Measurements from ENCODE around the gene NDUFA11.

NDUFA11 gene

DNA sequence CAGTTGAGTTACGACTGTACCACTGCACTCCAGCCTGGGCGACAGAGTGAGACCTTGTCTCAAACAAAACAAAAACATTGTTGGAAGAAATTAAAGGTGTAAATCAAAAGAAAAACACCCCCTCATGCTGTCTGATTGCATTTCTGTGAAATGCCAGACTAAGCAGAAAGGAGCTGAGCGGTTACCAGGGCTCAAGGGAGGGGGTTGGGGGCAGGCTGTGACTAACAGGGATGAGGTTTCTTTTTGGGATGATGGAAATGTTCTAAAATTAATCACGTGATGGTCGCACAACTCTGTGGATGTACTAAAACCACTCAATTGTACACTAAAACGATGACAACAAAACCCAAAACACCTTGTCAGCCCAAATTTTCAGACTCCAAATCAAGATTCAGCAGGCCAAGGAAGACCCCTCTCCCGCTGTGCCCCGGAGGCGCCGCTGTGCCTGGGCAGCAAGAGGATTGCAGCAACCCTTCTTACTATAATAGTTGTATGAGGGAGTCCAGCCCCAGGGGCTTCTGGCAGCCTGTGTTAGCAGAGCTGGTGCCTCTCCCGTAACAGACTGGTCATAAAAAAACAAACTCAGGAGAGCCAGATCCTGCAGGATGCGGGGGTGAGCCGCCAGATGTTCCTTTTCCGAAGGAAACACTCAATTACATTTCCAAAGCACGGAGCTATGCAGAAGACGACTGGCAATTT, 31.3 kb upstream of the NDUFA11 start:
- Histone ChIP-seq H3K79me2 (ENCODE audit: control insufficient read depth, low read length) (peaks cover 23% of the 10 kb centered on the region), H3F3A (ENCODE audit: control insufficient read depth, insufficient read depth) (no peaks in the 10 kb centered on the region), H3K36me3 (ENCODE audit: control insufficient read depth, low read length) (peaks cover 60% of the 10 kb centered on the region), H4K20me1 (ENCODE audit: control insufficient read depth, insufficient read depth, low read depth, low read length) (peaks cover under 1% of the 10 kb centered on the region; the same call in 1 of the 2 replicates), H3K9me2 (replicated peaks; ENCODE audit: control insufficient read depth, low read length) (no peaks in the 10 kb centered on the region), H3K4me1 (ENCODE audit: control insufficient read depth, low read length) (no peaks in the 10 kb centered on the region), H3K9me3 (ENCODE audit: control insufficient read depth, insufficient read depth, low read length) (no peaks in the 10 kb centered on the region), H3K4me3 (ENCODE audit: low read length) (no peak overlapping the region), H3K27ac (ENCODE audit: low read depth, low read length) (no peak overlapping the region), H3K27me3 (ENCODE audit: control insufficient read depth, low read length) (no peaks in the 10 kb centered on the region), H3K4me2 (ENCODE audit: low read length) (no peak overlapping the region)
- TF ChIP-seq, protein P1, sequence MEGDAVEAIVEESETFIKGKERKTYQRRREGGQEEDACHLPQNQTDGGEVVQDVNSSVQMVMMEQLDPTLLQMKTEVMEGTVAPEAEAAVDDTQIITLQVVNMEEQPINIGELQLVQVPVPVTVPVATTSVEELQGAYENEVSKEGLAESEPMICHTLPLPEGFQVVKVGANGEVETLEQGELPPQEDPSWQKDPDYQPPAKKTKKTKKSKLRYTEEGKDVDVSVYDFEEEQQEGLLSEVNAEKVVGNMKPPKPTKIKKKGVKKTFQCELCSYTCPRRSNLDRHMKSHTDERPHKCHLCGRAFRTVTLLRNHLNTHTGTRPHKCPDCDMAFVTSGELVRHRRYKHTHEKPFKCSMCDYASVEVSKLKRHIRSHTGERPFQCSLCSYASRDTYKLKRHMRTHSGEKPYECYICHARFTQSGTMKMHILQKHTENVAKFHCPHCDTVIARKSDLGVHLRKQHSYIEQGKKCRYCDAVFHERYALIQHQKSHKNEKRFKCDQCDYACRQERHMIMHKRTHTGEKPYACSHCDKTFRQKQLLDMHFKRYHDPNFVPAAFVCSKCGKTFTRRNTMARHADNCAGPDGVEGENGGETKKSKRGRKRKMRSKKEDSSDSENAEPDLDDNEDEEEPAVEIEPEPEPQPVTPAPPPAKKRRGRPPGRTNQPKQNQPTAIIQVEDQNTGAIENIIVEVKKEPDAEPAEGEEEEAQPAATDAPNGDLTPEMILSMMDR (IDR thresholded peaks at IDR 0.05; ENCODE audit: low read depth, low read length, poor library complexity, severe bottlenecking): no peak
- no peak for TF ChIP-seq EZH2phosphoT487 (IDR thresholded peaks at IDR 0.05; ENCODE audit: borderline replicate concordance, low read length)

- no peaks in the 10 kb centered on the region for H4K20me1 ChIP-seq (ENCODE audit: control insufficient read depth, insufficient read depth, low read depth, low read length)
These were observed 30.4 kb upstream of the NDUFA11 start for GRCh38 chr19:5934069-5934401.

GRCh38 chr19:5933391-5934068, 29.9 kb upstream of the NDUFA11 start:
- H3K4me1 ChIP-seq (ENCODE audit: control insufficient read depth, low read length): no peaks in the 10 kb centered on the region
- peaks cover 71% of the 10 kb centered on the region for H3K36me3 ChIP-seq (ENCODE audit: control insufficient read depth, low read length)
- no peaks in the 10 kb centered on the region for H4K20me1 ChIP-seq (ENCODE audit: control insufficient read depth, insufficient read depth, low read depth, low read length)
- H3F3A ChIP-seq (ENCODE audit: control insufficient read depth, insufficient read depth): no peaks in the 10 kb centered on the region
- no peaks in the 10 kb centered on the region for H3K9me2 ChIP-seq (replicated peaks; ENCODE audit: control insufficient read depth, low read length)
- no peak overlapping the region for H3K4me2 ChIP-seq (ENCODE audit: low read length)
- no peak overlapping the region for H3K4me3 ChIP-seq (ENCODE audit: low read length)
- TF ChIP-seq, protein P1 (IDR thresholded peaks at IDR 0.05; ENCODE audit: low read depth, low read length, poor library complexity, severe bottlenecking): no peak
- no peak for TF ChIP-seq EZH2phosphoT487 (IDR thresholded peaks at IDR 0.05; ENCODE audit: borderline replicate concordance, low read length)
- H3K27me3 ChIP-seq (ENCODE audit: control insufficient read depth, low read length): no peaks in the 10 kb centered on the region
- peaks cover 21% of the 10 kb centered on the region for H3K79me2 ChIP-seq (ENCODE audit: control insufficient read depth, low read length)
- H3K27ac ChIP-seq (ENCODE audit: low read depth, low read length): no peak overlapping the region
- no peaks in the 10 kb centered on the region for H3K9me3 ChIP-seq (ENCODE audit: control insufficient read depth, insufficient read depth, low read length)

More at GRCh38 chr19:5934069-5934401, 30.4 kb upstream of the NDUFA11 start:
- Histone ChIP-seq H3K4me3 (ENCODE audit: low read length) (no peak overlapping the region), H3K27ac (ENCODE audit: low read depth, low read length) (no peak overlapping the region), H3K9me2 (replicated peaks; ENCODE audit: control insufficient read depth, low read length) (no peaks in the 10 kb centered on the region), H3K4me1 (ENCODE audit: control insufficient read depth, low read length) (no peaks in the 10 kb centered on the region), H3K36me3 (ENCODE audit: control insufficient read depth, low read length) (peaks cover 66% of the 10 kb centered on the region), H3K9me3 (ENCODE audit: control insufficient read depth, insufficient read depth, low read length) (no peaks in the 10 kb centered on the region), H3F3A (ENCODE audit: control insufficient read depth, insufficient read depth) (no peaks in the 10 kb centered on the region), H3K27me3 (ENCODE audit: control insufficient read depth, low read length) (no peaks in the 10 kb centered on the region), H3K79me2 (ENCODE audit: control insufficient read depth, low read length) (peaks cover 21% of the 10 kb centered on the region), H3K4me2 (ENCODE audit: low read length) (no peak overlapping the region)
- TF ChIP-seq, protein P1 (IDR thresholded peaks at IDR 0.05; ENCODE audit: low read depth, low read length, poor library complexity, severe bottlenecking): no peak
- no peak for TF ChIP-seq EZH2phosphoT487 (IDR thresholded peaks at IDR 0.05; ENCODE audit: borderline replicate concordance, low read length)

Measured in DOHH2 (cell line).